OCI-LY3 (cell line): ENCODE data around the gene COTL1.

ENCODE experiments used
- H2AFZ ChIP-seq: fragments of 200-600, 300-600 bp; shearing (Covaris generic); 2 replicates; pipeline ENCODE4 v1.6.0; 2014; ENCODE audit warnings: antibody characterized with exemption, low read depth, low read length
- H3K27ac ChIP-seq: fragments of 200-600, 300-600 bp; sonication (generic); 2 replicates; pipeline ENCODE4 v1.5.1; 2014; ENCODE audit warnings: mild to moderate bottlenecking, low read length, moderate library complexity, mixed read lengths
- H3K27me3 ChIP-seq: fragments of 200-600, 300-600 bp; sonication (generic); 2 replicates; pipeline ENCODE4 v1.6.1; 2014; ENCODE audit warnings: low read depth, low read length, mixed read lengths
- H3K36me3 ChIP-seq: fragments of 200-600, 300-600 bp; sonication (generic); replicated peaks from 2 replicates; pipeline ENCODE3; 2014; ENCODE audit warnings: low read depth, low read length, mixed read lengths
- H3K4me1 ChIP-seq: fragments of 300-600, 200-600 bp; sonication (generic); 2 replicates; pipeline ENCODE4 v1.6.1; 2014; ENCODE audit warnings: low read length, mixed read lengths
- H3K4me2 ChIP-seq: fragments of 200-600, 300-600 bp; sonication (generic); 2 replicates; pipeline ENCODE4 v1.6.1; 2014; ENCODE audit warnings: low read length, mixed read lengths
- H3K4me3 ChIP-seq: fragments of 300-600, 200-600 bp; sonication (generic); 2 replicates; pipeline ENCODE4 v1.5.1; 2014; ENCODE audit warnings: antibody characterized with exemption, mild to moderate bottlenecking, low read length, moderate library complexity
- H3K79me2 ChIP-seq: fragments of 300-600, 200-600 bp; shearing (Covaris generic); 2 replicates; pipeline ENCODE4 v1.6.1; 2014; ENCODE audit warnings: mild to moderate bottlenecking, low read length, mixed read lengths
- H3K9ac ChIP-seq: fragments of 300-600, 200-600 bp; shearing (Covaris generic); 2 replicates; pipeline ENCODE4 v1.6.0; 2014; ENCODE audit warnings: mild to moderate bottlenecking, low read length, moderate library complexity
- H3K9me3 ChIP-seq: fragments of 200-600, 300-600 bp; shearing (Covaris generic); 2 replicates; pipeline ENCODE4 v1.6.1; 2014; ENCODE audit warnings: low read length, mixed read lengths; ENCODE audit not compliant: insufficient read depth
- H4K20me1 ChIP-seq: fragments of 200-600, 300-600 bp; sonication (generic); 2 replicates; pipeline ENCODE4 v1.6.1; 2016; ENCODE audit warnings: low read length, mixed read lengths; ENCODE audit not compliant: insufficient read depth
- CTCF ChIP-seq: fragments of 200-600, 300-600 bp; sonication (generic); IDR thresholded peaks from 2 replicates; pipeline ENCODE4 v1.5.1; 2014; ENCODE audit warnings: antibody characterized with exemption, low read length, low read depth
- EZH2phosphoT487 ChIP-seq: fragments of 200-600 bp; shearing (Covaris generic); IDR thresholded peaks from 2 replicates; pipeline ENCODE4 v1.6.1; 2018; ENCODE audit warnings: antibody characterized with exemption, mixed run types, low read depth

Gene COTL1

GRCh38 chr16:84563064-84563715 lies 54.7 kb downstream of the COTL1 start:
- H3K27ac ChIP-seq, result peak overlapping the region; percentile 99

GRCh38 chr16:84562174-84562815 lies 55.6 kb downstream of the COTL1 start:
- H3K36me3 ChIP-seq, result peaks cover 49% of the 10 kb centered on the region
- peak overlapping the region; percentile 82 for H3K9ac ChIP-seq
- no peak for TF ChIP-seq CTCF
- TF ChIP-seq EZH2phosphoT487, result no peak
- peaks cover 4% of the 10 kb centered on the region; the same call in 1 of the 2 replicates for H3K9me3 ChIP-seq
- H3K27ac ChIP-seq, result peak overlapping the region; percentile 99
- H3K4me1 ChIP-seq, result peaks cover 31% of the 10 kb centered on the region
- H3K79me2 ChIP-seq, result peaks cover 6% of the 10 kb centered on the region
- H3K4me2 ChIP-seq, result peak overlapping the region; percentile 85
- H3K4me3 ChIP-seq, result peak overlapping the region; percentile 52
- H2AFZ ChIP-seq, result no peak overlapping the region
- 0 out of 2 replicates have a peak, but pooled peaks cover 6% of the 10 kb centered on the region for H4K20me1 ChIP-seq
- H3K27me3 ChIP-seq, result no peaks in the 10 kb centered on the region

More at GRCh38 chr16:84563064-84563715, 54.7 kb downstream of the COTL1 start:
- Histone ChIP-seq H3K9ac (no peak overlapping the region), H3K79me2 (peaks cover 15% of the 10 kb centered on the region), H2AFZ (no peak overlapping the region), H3K9me3 (peaks cover 4% of the 10 kb centered on the region; the same call in 1 of the 2 replicates), H3K27me3 (no peaks in the 10 kb centered on the region), H3K4me3 (no peak overlapping the region), H3K36me3 (peaks cover 58% of the 10 kb centered on the region), H3K4me2 (no peak overlapping the region), H4K20me1 (0 out of 2 replicates have a peak, but pooled peaks cover 11% of the 10 kb centered on the region), H3K4me1 (peaks cover 26% of the 10 kb centered on the region)
- no peak for TF ChIP-seq CTCF
- TF ChIP-seq EZH2phosphoT487, result no peak

GRCh38 chr16:84561291-84561690 lies 56.6 kb downstream of the COTL1 start:
- Histone ChIP-seq H3K4me1 (peaks cover 35% of the 10 kb centered on the region), H3K79me2 (peaks cover 3% of the 10 kb centered on the region; the same call in 1 of the 2 replicates), H3K9ac (peak overlapping the region; percentile 82; the same call in 1 of the 2 replicates), H2AFZ (no peak overlapping the region), H3K27ac (peak overlapping the region; percentile 99), H3K27me3 (no peaks in the 10 kb centered on the region), H3K9me3 (peaks cover 4% of the 10 kb centered on the region; the same call in 1 of the 2 replicates), H3K4me3 (no peak overlapping the region), H3K4me2 (peak overlapping the region; percentile 85; the same call in 1 of the 2 replicates), H3K36me3 (peaks cover 42% of the 10 kb centered on the region), H4K20me1 (no peaks in the 10 kb centered on the region)
- TF ChIP-seq EZH2phosphoT487 (no peak), CTCF (no peak)

GRCh38 chr16:84560269-84560668 lies 57.6 kb downstream of the COTL1 start:
- Histone ChIP-seq H3K4me3 (no peak overlapping the region), H3K9ac (no peak overlapping the region), H3K4me2 (no peak overlapping the region), H3K4me1 (peaks cover 35% of the 10 kb centered on the region), H3K36me3 (peaks cover 33% of the 10 kb centered on the region), H4K20me1 (no peaks in the 10 kb centered on the region), H3K27ac (no peak overlapping the region), H3K27me3 (no peaks in the 10 kb centered on the region), H3K9me3 (peaks cover 4% of the 10 kb centered on the region; the same call in 1 of the 2 replicates), H2AFZ (no peak overlapping the region), H3K79me2 (peaks cover 3% of the 10 kb centered on the region; the same call in 1 of the 2 replicates)
- TF ChIP-seq EZH2phosphoT487 (no peak), CTCF (no peak)
